Retinal pigment epithelial cell (primary cell): ENCODE results near the gene SLTM.

ENCODE experiments used
- DNase-seq: peaks from one replicate; pipeline ENCODE4 v3.0.0-alpha.2; 2010; ENCODE audit warnings: low read depth
- H3K4me3 ChIP-seq: 2 replicates; pipeline ENCODE4 v1.5.1; 2011; ENCODE audit warnings: mild to moderate bottlenecking, low read length, control low read depth, moderate library complexity
- TF ChIP-seq, protein P1 (sequence below): conservative IDR thresholded peaks from 2 replicates; pipeline ENCODE4 v1.5.1; 2011; ENCODE audit warnings: low read depth, low read length, control low read depth, inconsistent platforms

Gene SLTM

GRCh38 chr15:58966698-58967097 is 33.2 kb upstream of the SLTM start:
- H3K4me3 ChIP-seq: no peak overlapping the region
- DNase-seq: no peak
- TF ChIP-seq, protein P1, sequence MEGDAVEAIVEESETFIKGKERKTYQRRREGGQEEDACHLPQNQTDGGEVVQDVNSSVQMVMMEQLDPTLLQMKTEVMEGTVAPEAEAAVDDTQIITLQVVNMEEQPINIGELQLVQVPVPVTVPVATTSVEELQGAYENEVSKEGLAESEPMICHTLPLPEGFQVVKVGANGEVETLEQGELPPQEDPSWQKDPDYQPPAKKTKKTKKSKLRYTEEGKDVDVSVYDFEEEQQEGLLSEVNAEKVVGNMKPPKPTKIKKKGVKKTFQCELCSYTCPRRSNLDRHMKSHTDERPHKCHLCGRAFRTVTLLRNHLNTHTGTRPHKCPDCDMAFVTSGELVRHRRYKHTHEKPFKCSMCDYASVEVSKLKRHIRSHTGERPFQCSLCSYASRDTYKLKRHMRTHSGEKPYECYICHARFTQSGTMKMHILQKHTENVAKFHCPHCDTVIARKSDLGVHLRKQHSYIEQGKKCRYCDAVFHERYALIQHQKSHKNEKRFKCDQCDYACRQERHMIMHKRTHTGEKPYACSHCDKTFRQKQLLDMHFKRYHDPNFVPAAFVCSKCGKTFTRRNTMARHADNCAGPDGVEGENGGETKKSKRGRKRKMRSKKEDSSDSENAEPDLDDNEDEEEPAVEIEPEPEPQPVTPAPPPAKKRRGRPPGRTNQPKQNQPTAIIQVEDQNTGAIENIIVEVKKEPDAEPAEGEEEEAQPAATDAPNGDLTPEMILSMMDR: no peak

GRCh38 chr15:58962662-58963565 is 29.4 kb upstream of the SLTM start:
- no peak for DNase-seq
- H3K4me3 ChIP-seq: no peak overlapping the region
- TF ChIP-seq, protein P1: no peak

- TF ChIP-seq, protein P1: no peak
- DNase-seq: no peak
- H3K4me3 ChIP-seq: no peak overlapping the region
These were observed 28.7 kb upstream of the SLTM start for GRCh38 chr15:58962136-58962535.

- DNase-seq: no peak
- no peak overlapping the region for H3K4me3 ChIP-seq
- TF ChIP-seq, protein P1: no peak
These were observed 25.3 kb upstream of the SLTM start for GRCh38 chr15:58958811-58959210.

DNA sequence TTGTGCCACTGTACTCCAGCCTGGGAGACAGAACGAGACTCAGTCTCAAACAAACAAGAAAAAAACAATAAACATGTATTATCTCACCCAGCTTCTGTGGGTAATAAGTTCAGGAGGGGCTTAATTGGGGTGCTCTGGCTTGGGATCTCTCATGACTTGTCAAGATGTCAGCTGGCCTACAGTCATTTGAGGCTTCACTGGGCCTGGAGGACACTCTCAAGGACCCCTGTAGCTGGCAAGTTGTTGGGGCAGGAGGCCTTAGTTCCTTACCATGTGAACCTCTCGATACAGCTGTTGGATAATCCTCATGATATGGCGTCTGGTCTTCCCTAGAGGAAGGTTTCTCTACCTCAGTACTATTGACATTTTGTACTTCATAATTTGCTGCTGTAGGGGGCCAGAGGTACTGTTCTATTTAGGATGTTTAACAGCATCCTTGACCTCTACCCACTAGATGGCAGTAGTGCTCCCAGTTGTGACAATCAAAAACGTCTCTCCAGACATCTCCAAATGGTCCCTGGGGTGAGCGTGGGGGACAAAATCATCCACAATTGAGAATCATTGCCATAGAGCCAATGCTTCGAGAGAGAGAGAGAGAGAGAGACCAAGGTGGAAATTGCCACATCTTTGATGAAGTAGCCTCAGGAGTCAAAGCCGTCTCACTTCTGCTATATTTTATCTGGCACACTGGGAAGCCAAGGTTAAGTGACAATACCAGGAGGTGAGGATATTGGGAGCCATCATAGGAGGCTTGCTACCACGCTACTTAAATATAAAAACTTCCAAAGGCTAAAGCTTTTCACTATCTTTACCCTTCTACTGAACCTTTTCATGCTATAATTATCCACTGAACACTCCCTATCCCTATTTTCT is 23.9 kb upstream of the SLTM start:
- TF ChIP-seq, protein P1: peak; percentile 83
- no peak overlapping the region for H3K4me3 ChIP-seq
- no peak for DNase-seq

- TF ChIP-seq, protein P1: no peak
- H3K4me3 ChIP-seq: no peak overlapping the region
- no peak for DNase-seq
These were observed 19.3 kb upstream of the SLTM start for GRCh38 chr15:58952751-58953150.
